ENCODE results near the gene ZNF98.

ZNF98 gene

GRCh38 chr19:22422211-22422610 is at the start of gene ZNF98:
TSS of gene ZNF98 (minus strand) at chr19:22422346. CDS start at chr19:22422224, 122 bp downstream.
- peak; percentile 19 for DNase-seq (ENCODE audit: low spot score)

- DNase-seq (ENCODE audit: low spot score) = no peak
These were observed 24.5 kb upstream of the ZNF98 start for GRCh38 chr19:22446605-22447004.

GRCh38 chr19:22438011-22438410 is 15.9 kb upstream of the ZNF98 start:
- no peak for DNase-seq (ENCODE audit: low spot score)

GRCh38 chr19:22427960-22428913 is 6.1 kb upstream of the ZNF98 start:
- no peak for DNase-seq (ENCODE audit: low spot score)

- no peak for DNase-seq (ENCODE audit: low spot score)
These were observed 5.4 kb upstream of the ZNF98 start for GRCh38 chr19:22427547-22427946.

- no peak for DNase-seq (ENCODE audit: low spot score)
These were observed 4.8 kb upstream of the ZNF98 start for GRCh38 chr19:22426901-22427300.

- no peak for DNase-seq (ENCODE audit: low spot score)
These were observed 349 bp downstream of the ZNF98 start for GRCh38 chr19:22421797-22422196.

GRCh38 chr19:22354665-22355064 is 67.5 kb downstream of the ZNF98 start:
- no peak for DNase-seq (ENCODE audit: low spot score)
